Upper lobe of left lung (tissue), 6 donors: ENCODE results near the gene CCAR1. TPM values are rescaled to one million over a fixed set of nuclear protein-coding genes. Genes with fewer than 3 reads are reported as not detected.
"Not testable (repeated sequence)": the region's sequence is repeated elsewhere in the genome, so short reads cannot be mapped to it uniquely, and the experiment has no call there.

Experiments used
- ATAC-seq, 2 donors: fragments of 200-7000 bp; cut with Tn5 transposase; one replicate each; pipeline ENCODE4 v1.9.1; 2022; ENCODE audit warnings: mild to moderate bottlenecking in 2 of 2, moderate library complexity in 2 of 2; ENCODE audit not compliant: low FRiP score in 2 of 2
- DNase-seq, 2 donors: peaks; one replicate each; pipeline ENCODE4 v3.0.0-alpha.2; 2019 to 2020
- H3K27ac ChIP-seq, 4 donors: fragments of 200-600 bp; sonication (generic); one replicate each; pipeline ENCODE4 v1.5.1; 2016 to 2019
- H3K27me3 ChIP-seq, 4 donors: fragments of 200-600 bp; sonication (generic); one replicate each; pipeline ENCODE4 v1.5.1; 2017 to 2019
- H3K36me3 ChIP-seq, 4 donors: fragments of 200-600 bp; sonication (generic); one replicate each; pipeline ENCODE4 v1.5.1; 2016 to 2019
- H3K4me1 ChIP-seq, 4 donors: fragments of 200-600 bp; sonication (generic); one replicate each; pipeline ENCODE4 v1.5.1; 2018 to 2019
- H3K4me3 ChIP-seq, 4 donors: fragments of 200-600 bp; sonication (generic); one replicate each; pipeline ENCODE4 v1.5.1; 2017 to 2019; ENCODE audit warnings: mild to moderate bottlenecking in 2 of 4, moderate library complexity in 1 of 4
- H3K9me3 ChIP-seq, 4 donors: fragments of 200-600 bp; sonication (generic); one replicate each; pipeline ENCODE4 v1.5.1; 2018 to 2019
- CTCF ChIP-seq, 6 experiments: fragments of 450-650 bp in 4 of 6; fragments of 200-600 bp in 2 of 6; sonication (generic) in 2 of 6; IDR thresholded peaks; one replicate each; pipeline ENCODE4 v1.5.1; 2016 to 2019; ENCODE audit warnings: antibody characterized with exemption in 6 of 6
- EP300 ChIP-seq, 4 donors: sonication (generic); formaldehyde crosslinking; IDR thresholded peaks; one replicate each; pipeline ENCODE4 v1.5.1; 2017; ENCODE audit warnings: antibody characterized with exemption in 4 of 4, control low read depth in 2 of 4
- POLR2A ChIP-seq, 4 donors: fragments of 450-650 bp; IDR thresholded peaks; one replicate each; pipeline ENCODE4 v1.5.1; 2016 to 2017; ENCODE audit warnings: antibody characterized with exemption in 4 of 4, mild to moderate bottlenecking in 2 of 4
- POLR2AphosphoS5 ChIP-seq, 2 donors: sonication (generic); formaldehyde crosslinking; IDR thresholded peaks; one replicate each; pipeline ENCODE4 v1.5.1; 2017; ENCODE audit warnings: antibody characterized with exemption in 2 of 2
- WGBS, 2 donors: methylation state at CpG; one replicate each; pipeline ENCODE4 v1.1.5; 2017 to 2018; 5-methylcytosine and 5-hydroxymethylcytosine counted together
- total RNA-seq, 6 donors: library from RNA; depleted of rRNA in 4 of 6; stranded (reverse); fragments of >200 nt in 4 of 6; gene quantifications; one replicate each; pipeline versions ENCODE4 v1.1.0 to v1.2.1, GENCODE V29; 2016 to 2021
- donor health status: DM: no; HTN: no; CAD: no; lungs with moderate emphysema.
- donor health status: DM: no; HTN: yes; CAD: no; lungs with severe emphysema.

CCAR1 gene
- total RNA-seq, 6 donors from 2014 or later, result 30.4 to 158 (median 50.4) TPM

- Histone ChIP-seq H3K27me3 (no peaks in the 10 kb centered on the region), H3K4me3 (no peak overlapping the region), H3K4me1 (no peaks in the 10 kb centered on the region), H3K9me3 (no peaks in the 10 kb centered on the region), H3K36me3 (no peaks in the 10 kb centered on the region), H3K27ac (no peak overlapping the region)
- DNase-seq (no peak), ATAC-seq (no peak)
- no peak for TF ChIP-seq CTCF (IDR thresholded peaks at IDR 0.05)
- no peak for TF ChIP-seq EP300 (IDR thresholded peaks at IDR 0.05)
- TF ChIP-seq POLR2A (IDR thresholded peaks at IDR 0.05), result no peak
- no peak for TF ChIP-seq POLR2AphosphoS5 (IDR thresholded peaks at IDR 0.05)
- 95 to 100% methylated on average over 1 to 4 of the region's 4 CpGs for WGBS, 2 donors
Measured at GRCh38 chr10:68812420-68812819, 91.4 kb downstream of the CCAR1 start.

DNA sequence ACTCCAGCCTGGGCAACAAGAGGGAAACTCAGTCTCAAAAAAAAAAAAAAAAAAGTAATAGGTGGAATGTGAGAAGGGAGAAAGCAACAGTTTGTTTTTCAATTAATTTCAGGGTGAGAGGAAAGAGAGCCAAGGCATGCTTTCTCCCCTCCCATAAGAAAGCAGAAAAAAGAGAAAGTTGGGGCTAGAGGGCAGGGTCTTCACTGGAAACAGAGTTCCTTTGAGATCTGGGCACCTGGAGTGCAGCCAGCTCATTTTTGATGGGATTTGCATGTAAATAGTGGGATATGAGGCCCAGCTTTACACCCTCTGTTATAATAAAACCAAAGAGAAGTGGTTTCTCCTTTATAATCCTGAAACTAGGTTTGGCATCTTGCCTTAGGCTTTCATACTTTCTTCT lies 92.5 kb downstream of the CCAR1 start:
- Histone ChIP-seq H3K36me3 (no peaks in the 10 kb centered on the region), H3K4me3 (no peak overlapping the region), H3K9me3 (no peaks in the 10 kb centered on the region), H3K27ac (no peak overlapping the region), H3K27me3 (no peaks in the 10 kb centered on the region), H3K4me1 (no peaks in the 10 kb centered on the region)
- ATAC-seq, result no peak
- TF ChIP-seq POLR2A (IDR thresholded peaks at IDR 0.05) (no peak), CTCF (IDR thresholded peaks at IDR 0.05) (no peak), POLR2AphosphoS5 (IDR thresholded peaks at IDR 0.05) (no peak), EP300 (IDR thresholded peaks at IDR 0.05) (no peak)
- no peak for DNase-seq

DNA sequence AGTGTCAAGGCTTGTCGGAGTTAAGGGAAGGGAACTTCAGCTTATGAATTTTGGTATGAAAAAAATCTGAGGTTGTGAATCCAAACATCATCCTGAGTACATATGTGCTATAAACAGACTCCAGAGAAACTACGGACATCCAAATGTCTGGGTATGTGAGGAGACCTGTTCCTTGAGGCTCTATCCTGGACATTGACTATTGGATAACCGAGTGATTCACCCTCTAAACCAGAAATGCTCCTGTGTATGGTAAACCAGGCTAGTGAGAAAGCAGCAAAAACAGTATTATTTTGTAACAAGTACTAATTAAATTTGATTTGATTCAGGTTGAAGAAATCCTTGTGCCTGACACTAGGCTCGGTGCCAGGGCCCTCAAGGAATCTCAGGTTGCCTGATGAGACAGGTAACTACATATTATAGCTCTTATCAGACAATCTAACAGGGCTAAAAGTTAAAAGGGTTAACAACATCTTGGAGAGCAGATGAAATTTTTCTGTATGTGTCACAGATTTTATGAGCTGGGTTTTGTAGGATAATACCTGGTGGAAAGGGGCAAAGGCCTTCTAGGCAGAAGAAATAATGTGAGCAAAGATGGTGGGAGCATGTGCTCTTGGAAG lies 95.9 kb downstream of the CCAR1 start:
- TF ChIP-seq POLR2AphosphoS5 (IDR thresholded peaks at IDR 0.05), result no peak
- TF ChIP-seq POLR2A (IDR thresholded peaks at IDR 0.05), result no peak
- no peak for TF ChIP-seq EP300 (IDR thresholded peaks at IDR 0.05)
- no peak for TF ChIP-seq CTCF (IDR thresholded peaks at IDR 0.05)
- DNase-seq, result no peak
- Histone ChIP-seq H3K27ac (no peak overlapping the region), H3K4me3 (no peak overlapping the region), H3K4me1 (no peaks in the 10 kb centered on the region), H3K9me3 (no peaks in the 10 kb centered on the region), H3K36me3 (no peaks in the 10 kb centered on the region), H3K27me3 (no peaks in the 10 kb centered on the region)
- no peak for ATAC-seq
- 54 to 66% methylated on average over 4 of the region's 4 CpGs for WGBS, 2 donors

GRCh38 chr10:68820359-68820758 lies 99.3 kb downstream of the CCAR1 start:
- not testable (repeated sequence) for ATAC-seq, H3K4me1 ChIP-seq, H3K4me3 ChIP-seq, H3K27me3 ChIP-seq, H3K36me3 ChIP-seq, H3K27ac ChIP-seq, DNase-seq, H3K9me3 ChIP-seq
- WGBS, 2 donors, result 100% methylated on average over 1 of the region's 1 CpG

GRCh38 chr10:68822626-68823025 lies 101.6 kb downstream of the CCAR1 start:
- H3K4me3 ChIP-seq, H3K36me3 ChIP-seq, H3K4me1 ChIP-seq, H3K9me3 ChIP-seq, H3K27ac ChIP-seq, DNase-seq, ATAC-seq, H3K27me3 ChIP-seq: not testable (repeated sequence)
- 79 to 86% methylated on average over 2 of the region's 2 CpGs for WGBS, 2 donors
